Duodenal mucosa (tissue), 2 donors: ENCODE measurements around the gene LRRC7.

Experiments
- H3K27ac ChIP-seq: one replicate; pipeline ENCODE4 v1.7.0; 2013; ENCODE audit warnings: low read depth, low read length
- H3K27me3 ChIP-seq, 2 donors: one replicate each; pipeline ENCODE4 v1.7.0; 2013; ENCODE audit warnings: low read length in 2 of 2, control low read depth in 1 of 2; ENCODE audit not compliant: insufficient read depth in 2 of 2, control insufficient read depth in 1 of 2
- H3K36me3 ChIP-seq, 2 donors: one replicate each; pipeline ENCODE4 v1.7.0; 2013; ENCODE audit warnings: low read length in 2 of 2, control low read depth in 1 of 2; ENCODE audit not compliant: insufficient read depth in 2 of 2, control insufficient read depth in 1 of 2
- H3K4me1 ChIP-seq, 2 donors: one replicate each; pipeline ENCODE4 v1.7.0; 2013; ENCODE audit warnings: low read length in 2 of 2, control low read depth in 1 of 2; ENCODE audit not compliant: insufficient read depth in 2 of 2, control insufficient read depth in 1 of 2
- H3K4me3 ChIP-seq, 2 donors: one replicate each; pipeline ENCODE4 v1.7.0; 2013; ENCODE audit warnings: low read length in 2 of 2, low read depth in 1 of 2
- H3K9ac ChIP-seq, 2 donors: one replicate each; pipeline ENCODE4 v1.7.0; 2013; ENCODE audit warnings: low read length in 2 of 2, low read depth in 1 of 2
- H3K9me3 ChIP-seq, 2 donors: one replicate each; pipeline ENCODE4 v1.7.0; 2013; ENCODE audit warnings: low read length in 2 of 2, control low read depth in 1 of 2; ENCODE audit not compliant: control insufficient read depth in 1 of 2

LRRC7 gene

GRCh38 chr1:69794831-69795230 is 227.1 kb downstream of the LRRC7 start:
- Histone ChIP-seq H3K9ac (no peak overlapping the region), H3K27me3 (no peaks in the 10 kb centered on the region), H3K27ac (no peak overlapping the region), H3K4me3 (no peak overlapping the region), H3K36me3 (no peaks in the 10 kb centered on the region), H3K9me3 (no peaks in the 10 kb centered on the region), H3K4me1 (no peaks in the 10 kb centered on the region)

DNA sequence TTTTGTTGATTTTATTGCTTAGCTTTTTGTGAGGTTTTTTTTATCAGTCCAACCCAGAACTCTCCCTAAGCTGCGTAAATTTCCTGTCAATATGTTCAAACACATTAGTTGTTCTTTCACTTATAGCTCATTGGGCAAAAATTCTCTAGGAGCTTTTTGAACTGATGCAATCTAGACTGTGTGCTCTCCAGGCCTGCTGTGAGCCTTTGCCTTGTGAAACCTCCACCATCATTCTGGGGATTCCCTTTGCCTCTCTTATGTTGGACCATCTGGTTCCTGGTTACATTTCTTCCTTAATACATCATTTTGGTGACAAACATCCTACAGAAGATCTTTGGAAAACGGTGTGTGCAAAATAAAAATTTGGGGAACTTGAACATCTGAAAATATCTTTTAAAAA is 247.2 kb downstream of the LRRC7 start:
- H3K4me1 ChIP-seq, result no peaks in the 10 kb centered on the region
- H3K27ac ChIP-seq, result no peak overlapping the region
- no peaks in the 10 kb centered on the region for H3K9me3 ChIP-seq
- no peaks in the 10 kb centered on the region for H3K36me3 ChIP-seq
- no peak overlapping the region for H3K4me3 ChIP-seq
- H3K27me3 ChIP-seq, result no peaks in the 10 kb centered on the region
- no peak overlapping the region for H3K9ac ChIP-seq

DNA sequence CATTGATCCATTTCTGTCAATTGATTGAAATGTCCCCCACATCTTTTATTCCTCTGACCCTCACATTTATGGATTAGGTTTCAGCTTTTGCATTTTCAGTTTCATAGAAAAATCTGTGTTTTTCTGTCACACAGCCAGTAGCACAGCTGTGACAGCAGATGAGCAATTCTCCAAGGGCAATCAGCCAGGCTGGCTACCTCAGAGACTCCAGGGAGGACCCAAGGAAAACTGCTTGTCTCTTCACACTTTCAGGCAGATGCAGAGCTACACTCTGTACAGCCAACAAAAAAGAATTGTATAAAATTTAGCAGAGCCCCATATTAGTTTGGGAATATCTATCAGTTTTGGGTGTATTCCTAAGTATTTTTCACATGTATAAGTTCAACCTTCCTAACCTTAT is 257.2 kb downstream of the LRRC7 start:
- Histone ChIP-seq H3K4me1 (no peaks in the 10 kb centered on the region), H3K36me3 (no peaks in the 10 kb centered on the region), H3K9me3 (no peaks in the 10 kb centered on the region), H3K27me3 (no peaks in the 10 kb centered on the region), H3K4me3 (no peak overlapping the region), H3K27ac (no peak overlapping the region), H3K9ac (no peak overlapping the region)

- H3K27ac ChIP-seq, result no peak overlapping the region
- no peak overlapping the region for H3K4me3 ChIP-seq
These were observed 260.0 kb downstream of the LRRC7 start for GRCh38 chr1:69827732-69828131.

DNA sequence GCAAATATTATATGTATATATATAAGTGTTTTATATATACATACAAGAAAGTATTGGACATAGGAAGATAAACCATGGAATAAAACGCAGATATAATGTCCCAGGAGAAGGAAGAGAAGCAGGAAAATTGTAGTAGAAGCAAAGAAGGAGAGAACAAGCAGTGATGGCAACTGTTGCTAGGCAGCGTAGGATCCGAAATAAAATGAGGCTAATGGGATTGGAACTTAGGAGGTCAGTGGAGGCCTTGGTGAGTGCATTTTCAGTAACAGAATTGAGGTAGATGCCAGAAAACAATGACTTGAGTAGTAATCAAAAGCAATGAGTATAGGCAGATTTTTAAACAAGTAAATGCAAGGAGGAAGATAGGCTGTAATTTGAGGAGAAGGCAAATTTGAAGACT is 265.8 kb downstream of the LRRC7 start:
- Histone ChIP-seq H3K4me1 (no peaks in the 10 kb centered on the region), H3K9ac (no peak overlapping the region), H3K27ac (no peak overlapping the region), H3K4me3 (no peak overlapping the region), H3K9me3 (no peaks in the 10 kb centered on the region), H3K27me3 (no peaks in the 10 kb centered on the region), H3K36me3 (no peaks in the 10 kb centered on the region)

More at GRCh38 chr1:69827732-69828131, 260.0 kb downstream of the LRRC7 start:
- no peaks in the 10 kb centered on the region for H3K4me1 ChIP-seq
- no peaks in the 10 kb centered on the region for H3K36me3 ChIP-seq
- H3K9ac ChIP-seq, result no peak overlapping the region
- H3K9me3 ChIP-seq, result no peaks in the 10 kb centered on the region
- no peaks in the 10 kb centered on the region for H3K27me3 ChIP-seq

DNA sequence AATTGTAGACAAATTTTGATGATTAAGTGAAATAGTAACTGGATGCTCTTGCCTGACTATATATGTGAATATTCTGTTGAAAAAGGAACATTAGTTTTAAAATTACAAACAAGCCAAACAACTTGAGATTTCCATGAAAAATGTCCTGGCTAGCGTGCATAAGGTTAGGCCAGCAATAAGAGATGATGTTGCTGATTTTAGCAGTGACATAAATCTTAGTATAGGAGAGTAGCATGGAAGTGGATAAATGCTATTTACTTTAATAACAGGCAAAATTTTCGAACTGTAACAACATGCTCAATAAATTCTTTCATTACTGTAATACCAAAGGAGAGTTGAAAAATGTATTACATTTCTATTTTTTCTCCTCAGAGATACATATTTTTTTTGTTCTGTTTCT is 266.6 kb downstream of the LRRC7 start:
- Histone ChIP-seq H3K36me3 (no peaks in the 10 kb centered on the region), H3K4me1 (no peaks in the 10 kb centered on the region), H3K4me3 (no peak overlapping the region), H3K9ac (no peak overlapping the region), H3K27me3 (no peaks in the 10 kb centered on the region), H3K27ac (no peak overlapping the region), H3K9me3 (no peaks in the 10 kb centered on the region)

DNA sequence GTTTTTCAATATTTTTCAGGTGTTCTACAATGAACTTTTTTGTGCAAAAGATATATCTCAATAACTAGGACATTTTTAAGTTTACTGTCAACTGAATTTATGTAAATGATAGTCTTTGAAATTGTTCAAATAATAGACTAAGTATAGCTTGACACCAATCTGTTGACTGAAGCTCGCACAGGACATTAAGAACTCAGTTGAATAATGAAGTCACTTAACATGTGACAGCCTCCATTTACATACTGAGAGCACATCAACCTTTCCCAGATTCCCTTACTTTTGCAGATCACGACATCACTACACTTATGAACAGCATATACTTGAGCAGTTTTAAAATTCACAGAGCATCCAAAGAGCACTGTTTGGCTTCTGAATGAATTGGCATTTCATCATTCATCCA is 268.2 kb downstream of the LRRC7 start:
- H3K9me3 ChIP-seq, result no peaks in the 10 kb centered on the region
- H3K36me3 ChIP-seq, result no peaks in the 10 kb centered on the region
- no peak overlapping the region for H3K4me3 ChIP-seq
- H3K27ac ChIP-seq, result no peak overlapping the region
- no peaks in the 10 kb centered on the region for H3K27me3 ChIP-seq
- no peak overlapping the region for H3K9ac ChIP-seq
- H3K4me1 ChIP-seq, result no peaks in the 10 kb centered on the region

GRCh38 chr1:69836971-69837636 is 269.4 kb downstream of the LRRC7 start:
- H3K27ac ChIP-seq, result no peak overlapping the region
- H3K9me3 ChIP-seq, result no peaks in the 10 kb centered on the region
- no peak overlapping the region for H3K9ac ChIP-seq
- no peaks in the 10 kb centered on the region for H3K4me1 ChIP-seq
- H3K36me3 ChIP-seq, result no peaks in the 10 kb centered on the region
- no peaks in the 10 kb centered on the region for H3K27me3 ChIP-seq
- H3K4me3 ChIP-seq, result no peak overlapping the region

DNA sequence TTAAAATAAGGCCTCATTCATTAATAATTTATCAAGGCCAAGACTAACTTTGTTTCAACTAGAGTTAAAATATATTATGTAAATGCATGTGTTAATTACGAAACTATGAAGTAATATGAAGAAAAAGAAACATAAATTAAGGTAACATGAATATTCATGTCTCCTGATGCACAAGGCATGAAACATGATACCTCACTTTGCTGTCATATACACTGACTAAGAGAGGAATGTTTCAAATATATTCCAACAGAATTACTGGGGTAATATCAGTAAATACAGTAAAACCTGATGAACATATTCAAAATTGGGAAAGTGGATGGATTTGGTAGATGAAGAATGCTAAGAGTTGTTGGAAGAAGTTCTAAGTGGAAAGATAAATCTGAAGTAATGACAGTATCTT is 274.6 kb downstream of the LRRC7 start:
- Histone ChIP-seq H3K4me1 (no peaks in the 10 kb centered on the region), H3K36me3 (no peaks in the 10 kb centered on the region), H3K4me3 (no peak overlapping the region), H3K9me3 (no peaks in the 10 kb centered on the region), H3K9ac (no peak overlapping the region), H3K27me3 (no peaks in the 10 kb centered on the region), H3K27ac (no peak overlapping the region)

DNA sequence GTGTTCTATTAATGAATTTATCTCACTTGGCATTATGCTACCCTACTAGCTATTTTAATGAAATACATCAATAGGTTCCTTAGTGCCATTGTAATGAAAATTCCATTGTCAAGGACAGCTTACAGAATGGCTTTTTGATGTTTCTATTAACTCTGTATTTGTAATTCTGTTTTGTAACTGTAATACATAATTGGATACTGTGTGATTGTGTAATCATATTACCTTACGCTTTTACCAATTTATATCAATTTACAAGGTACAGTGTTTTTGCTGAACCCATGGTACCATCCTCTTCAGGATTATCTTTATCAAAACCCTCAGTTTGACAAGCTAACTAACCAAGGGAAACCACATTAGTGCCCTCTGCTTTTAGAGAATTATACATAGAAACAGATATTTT is 277.9 kb downstream of the LRRC7 start:
- Histone ChIP-seq H3K4me3 (no peak overlapping the region), H3K36me3 (no peaks in the 10 kb centered on the region), H3K9ac (no peak overlapping the region), H3K4me1 (no peaks in the 10 kb centered on the region), H3K27me3 (no peaks in the 10 kb centered on the region), H3K9me3 (no peaks in the 10 kb centered on the region), H3K27ac (no peak overlapping the region)

- Histone ChIP-seq H3K4me1 (no peaks in the 10 kb centered on the region), H3K36me3 (no peaks in the 10 kb centered on the region), H3K9ac (no peak overlapping the region), H3K9me3 (no peaks in the 10 kb centered on the region), H3K27ac (no peak overlapping the region), H3K27me3 (no peaks in the 10 kb centered on the region), H3K4me3 (no peak overlapping the region)
These were observed 278.5 kb downstream of the LRRC7 start for GRCh38 chr1:69846267-69846666.
